ENCODE data around the gene CSTPP1. TPM values are rescaled to one million over a fixed set of nuclear protein-coding genes. Genes with fewer than 3 reads are reported as not detected.

CSTPP1 gene
- total and polyA plus RNA-seq, 2 donors (not counting 3 experiments of a cell fraction or from before 2014, with no cell fraction given): 25.9 to 38.2 TPM

GRCh38 chr11:47175746-47176327, 239.3 kb downstream of the CSTPP1 start:
- Histone ChIP-seq H3K9ac (replicated peaks; ENCODE audit: extremely low read depth, insufficient read depth, low read length) (peak overlapping the region; percentile 97), H3K9me1 (replicated peaks; ENCODE audit: control insufficient read depth, extremely low read depth, insufficient read depth, low read length) (no peaks in the 10 kb centered on the region), H3K4me1 (ENCODE audit: control insufficient read depth, extremely low read depth, insufficient read depth, low read length) (peaks cover 13% of the 10 kb centered on the region), H3K27me3 (ENCODE audit: control insufficient read depth in 2 of 2, insufficient read depth in 2 of 2, low read length in 2 of 2) (no peaks in the 10 kb centered on the region), H3K79me2 (ENCODE audit: control insufficient read depth, insufficient read depth, low read length) (peaks cover 49% of the 10 kb centered on the region), H3K9me3 (replicated peaks; ENCODE audit: control insufficient read depth, insufficient read depth, low read length) (no peaks in the 10 kb centered on the region), H3K4me3 (replicated peaks in 1 of 3; ENCODE audit: insufficient read depth in 1 of 3, low read depth in 1 of 3, low read length in 3 of 3) (peak overlapping the region; percentile 69 to 95 (median 79)), H3K4me2 (ENCODE audit: insufficient read depth, low read length) (peak overlapping the region; percentile 62), H3K36me3 (ENCODE audit: control insufficient read depth in 2 of 2, extremely low read depth in 1 of 2, insufficient read depth in 2 of 2, low read length in 2 of 2) (peaks cover 11 to 38% of the 10 kb centered on the region in 2 experiments), H4K20me1 (replicated peaks; ENCODE audit: control insufficient read depth, extremely low read depth, insufficient read depth, low read length) (no peaks in the 10 kb centered on the region), H3K27ac (ENCODE audit: insufficient read depth, low read depth, low read length) (peak overlapping the region; percentile 91), H2AFZ (ENCODE audit: low read depth, low read length) (no peak overlapping the region)
- DNase-seq (ENCODE audit: low read depth, low spot score) (no peak), FAIRE-seq (no peak)
- no peak for TF ChIP-seq GATA2 (IDR thresholded peaks at IDR 0.05; ENCODE audit: insufficient read depth, insufficient read length, low read depth, low read length)
- TF ChIP-seq FOS (IDR thresholded peaks at IDR 0.05; ENCODE audit: borderline replicate concordance, insufficient read depth, low read length): no peak
- no peak for TF ChIP-seq POLR2A (IDR thresholded peaks at IDR 0.05; ENCODE audit: low read depth, low read length)
- no peak for TF ChIP-seq MYC (IDR thresholded peaks at IDR 0.05; ENCODE audit: low read depth, low read length)
- no peak for TF ChIP-seq CTCF (IDR thresholded peaks at IDR 0.05; ENCODE audit: extremely low read depth in 1 of 2, insufficient read depth in 1 of 2, low read depth in 1 of 2, low read length in 2 of 2)
- TF ChIP-seq JUN (IDR thresholded peaks at IDR 0.05; ENCODE audit: borderline replicate concordance, insufficient read depth, insufficient read length, low read depth): no peak
- TF ChIP-seq POLR2AphosphoS5 (IDR thresholded peaks at IDR 0.05; ENCODE audit: insufficient read depth, low read depth, low read length): no peak
- no peak for TF ChIP-seq EZH2 (IDR thresholded peaks at IDR 0.05; ENCODE audit: borderline replicate concordance, low read depth, low read length, severe bottlenecking)
- no peak for TF ChIP-seq MAX (IDR thresholded peaks at IDR 0.05; ENCODE audit: insufficient read depth, insufficient read length)
- intact Hi-C loops (cut with micrococcal nuclease): no loop called here
- no TSS peak for BruUV-seq (replicated peaks)
- dilution Hi-C loops (cut with MboI; ENCODE audit: extremely low pct_ligation_motif_present, low sequenced_read_pairs): no loop called here
- CTCF ChIA-PET: no interaction called here
- POLR2A ChIA-PET: no interaction called here

Data from endothelial cell of umbilical vein (primary cell).